COR-L47 (cell line): ENCODE data around the gene STOML2.
"Not testable (repeated sequence)": the region's sequence is repeated elsewhere in the genome, so short reads cannot be mapped to it uniquely, and the experiment has no call there.

Experiments
- DNase-seq: peaks from one replicate; lab custom pipeline; 2025; lab: John Stamatoyannopoulos, UW

Gene STOML2, protein sequence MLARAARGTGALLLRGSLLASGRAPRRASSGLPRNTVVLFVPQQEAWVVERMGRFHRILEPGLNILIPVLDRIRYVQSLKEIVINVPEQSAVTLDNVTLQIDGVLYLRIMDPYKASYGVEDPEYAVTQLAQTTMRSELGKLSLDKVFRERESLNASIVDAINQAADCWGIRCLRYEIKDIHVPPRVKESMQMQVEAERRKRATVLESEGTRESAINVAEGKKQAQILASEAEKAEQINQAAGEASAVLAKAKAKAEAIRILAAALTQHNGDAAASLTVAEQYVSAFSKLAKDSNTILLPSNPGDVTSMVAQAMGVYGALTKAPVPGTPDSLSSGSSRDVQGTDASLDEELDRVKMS

GRCh38 chr9:35102769-35103659, at the start of gene STOML2:
Gene STOML2, minus strand, starts transcription at chr9:35103131. Its CDS starts 37 bp downstream, at chr9:35103094.
- peak; percentile 97 for DNase-seq

DNA sequence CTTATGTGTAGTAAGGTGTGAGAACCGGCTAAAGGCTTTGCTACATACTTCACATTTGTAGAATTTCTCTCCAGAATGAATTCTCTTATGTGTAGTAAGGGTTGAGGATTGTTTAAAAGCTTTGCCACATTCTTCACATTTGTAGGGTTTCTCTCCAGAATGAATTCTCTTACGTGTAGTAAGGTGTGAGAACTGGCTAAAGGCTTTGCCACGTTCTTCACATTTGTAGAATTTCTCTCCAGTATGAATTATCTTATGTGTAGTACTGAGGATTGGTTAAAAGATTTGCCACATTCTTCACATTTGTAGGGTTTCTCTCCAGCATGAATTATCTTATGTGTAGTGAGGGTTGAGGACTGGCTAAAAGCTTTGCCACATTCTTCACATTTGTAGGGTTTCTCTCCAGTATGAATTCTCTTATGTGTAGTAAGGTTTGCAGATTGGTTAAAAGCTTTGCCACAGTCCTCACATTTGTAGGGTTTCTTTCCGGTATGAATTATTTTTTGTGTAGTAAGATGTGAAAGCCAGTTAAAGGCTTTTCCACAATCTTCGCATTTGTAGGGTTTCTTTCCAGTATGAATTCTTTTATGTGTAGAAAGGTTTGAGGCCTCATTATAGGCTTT, 45.1 kb upstream of the STOML2 start:
- DNase-seq: not testable (repeated sequence)

DNA sequence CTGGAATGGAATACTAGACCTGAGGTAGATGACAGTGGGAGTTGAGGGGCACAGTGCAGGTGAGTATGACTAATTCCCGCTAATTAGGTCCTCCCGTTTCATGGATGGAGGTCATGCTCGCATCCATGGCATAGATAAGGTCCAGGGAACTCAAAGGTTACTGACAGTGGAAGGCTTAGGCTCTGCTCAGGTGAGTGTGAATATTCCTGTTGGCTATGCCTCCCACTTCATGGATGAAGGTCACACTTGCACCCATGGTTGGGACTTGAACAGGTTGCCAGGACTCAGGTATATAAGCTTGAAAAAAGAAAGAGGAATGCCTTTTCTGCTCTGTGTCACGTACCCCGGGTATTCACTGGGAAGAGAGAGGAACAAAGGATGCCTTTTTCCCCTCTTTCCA, 39.1 kb upstream of the STOML2 start:
- no peak for DNase-seq

GRCh38 chr9:35140093-35140492, 37.2 kb upstream of the STOML2 start:
- no peak for DNase-seq

DNA sequence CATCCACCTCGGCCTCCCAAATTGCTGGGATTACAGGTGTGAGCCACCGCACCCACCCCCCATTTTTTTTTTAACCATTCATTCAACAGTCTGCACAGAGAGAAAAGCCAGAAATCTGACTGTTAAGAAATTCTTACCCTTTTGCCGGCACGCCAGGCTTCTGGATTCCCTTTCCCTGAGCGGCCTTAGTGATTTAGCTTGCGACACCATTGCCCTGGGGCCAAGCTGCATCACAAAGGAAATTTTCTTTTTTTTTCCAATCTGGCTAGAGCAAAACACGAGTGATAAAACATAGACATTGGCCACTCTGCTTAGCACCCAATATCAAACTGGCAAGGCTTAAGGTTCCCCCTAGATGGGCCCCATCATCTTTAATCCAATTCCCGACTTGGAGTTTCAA, 33.9 kb upstream of the STOML2 start:
- no peak for DNase-seq

DNA sequence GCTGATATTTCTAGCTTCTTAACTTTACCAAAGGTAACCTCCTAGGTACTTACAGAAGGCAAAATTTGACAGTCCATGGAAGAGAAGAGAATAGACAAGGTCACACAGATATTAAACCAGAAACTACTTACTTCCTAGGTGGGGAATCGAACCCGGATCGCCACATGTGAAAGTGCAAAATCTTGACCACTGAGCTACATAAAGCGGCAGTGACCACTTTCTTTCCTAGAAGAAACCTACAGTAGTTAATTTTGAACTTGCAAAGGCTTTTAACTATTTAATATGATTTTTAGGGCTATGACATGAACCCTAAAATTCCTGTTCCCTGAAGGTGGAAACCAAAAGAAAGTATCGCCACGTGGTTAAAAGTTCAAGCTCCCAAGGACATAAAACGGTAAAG, 33.1 kb upstream of the STOML2 start:
- DNase-seq: no peak

GRCh38 chr9:35134920-35135319, 32.0 kb upstream of the STOML2 start:
- DNase-seq: no peak

GRCh38 chr9:35116898-35117551, 14.1 kb upstream of the STOML2 start:
- DNase-seq: peak; percentile 85

- DNase-seq: no peak
Observed at GRCh38 chr9:35116539-35116897, 13.6 kb upstream of the STOML2 start.

DNA sequence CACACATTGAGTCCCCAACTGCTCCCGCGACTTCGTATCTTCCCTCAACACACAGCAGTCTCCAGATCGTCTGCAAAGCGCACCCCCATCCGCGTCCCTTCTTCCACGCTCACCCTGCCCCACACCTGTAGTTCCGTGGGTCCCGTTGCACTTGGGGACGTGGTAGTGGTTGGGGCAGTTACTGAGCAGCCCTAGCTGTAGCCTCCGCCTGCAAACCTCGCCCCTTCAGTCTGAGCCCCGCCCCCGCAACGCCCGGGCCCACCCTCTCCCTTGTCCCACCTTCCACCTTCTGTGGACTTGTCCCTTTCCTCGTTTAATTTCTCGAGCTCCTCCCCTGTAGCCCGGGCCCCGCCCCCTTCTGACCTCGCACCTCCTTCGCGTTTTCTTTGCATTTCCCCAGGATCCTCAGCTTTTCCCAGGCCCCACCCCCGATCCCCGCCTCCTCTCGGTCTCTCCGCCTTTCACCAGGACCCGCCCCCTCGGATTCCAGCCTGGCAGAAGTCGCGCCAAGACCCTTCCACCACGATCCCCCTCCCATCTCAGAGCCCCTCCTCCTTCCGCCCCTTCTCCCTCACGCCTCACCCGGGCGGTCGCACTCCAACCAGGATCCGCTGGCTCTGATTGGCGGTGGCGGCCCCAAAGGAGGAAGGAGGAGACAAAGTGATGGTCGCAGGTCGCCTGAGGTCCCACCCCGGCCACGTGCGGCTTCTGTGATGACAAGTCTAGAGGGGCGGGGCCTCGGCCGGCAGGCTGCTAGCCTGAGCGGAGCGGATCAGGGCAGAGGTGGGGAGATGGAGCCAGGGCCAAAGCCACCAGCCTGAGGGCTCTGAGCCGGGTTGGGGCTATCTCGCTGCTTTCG, 13.0 kb upstream of the STOML2 start, which contains the start of gene ATOSB:
ATOSB (minus strand) TSS at position 183 of the 859 bp plus-strand sequence. CDS start 7,588 bp downstream, outside the sequence.
- peak; percentile 91 for DNase-seq

- no peak for DNase-seq
Observed at GRCh38 chr9:35114840-35115628, 12.1 kb upstream of the STOML2 start.

GRCh38 chr9:35114113-35114839, 11.3 kb upstream of the STOML2 start:
- DNase-seq: peak; percentile 94

- no peak for DNase-seq
Observed at GRCh38 chr9:35112257-35113020, 9.5 kb upstream of the STOML2 start.

DNA sequence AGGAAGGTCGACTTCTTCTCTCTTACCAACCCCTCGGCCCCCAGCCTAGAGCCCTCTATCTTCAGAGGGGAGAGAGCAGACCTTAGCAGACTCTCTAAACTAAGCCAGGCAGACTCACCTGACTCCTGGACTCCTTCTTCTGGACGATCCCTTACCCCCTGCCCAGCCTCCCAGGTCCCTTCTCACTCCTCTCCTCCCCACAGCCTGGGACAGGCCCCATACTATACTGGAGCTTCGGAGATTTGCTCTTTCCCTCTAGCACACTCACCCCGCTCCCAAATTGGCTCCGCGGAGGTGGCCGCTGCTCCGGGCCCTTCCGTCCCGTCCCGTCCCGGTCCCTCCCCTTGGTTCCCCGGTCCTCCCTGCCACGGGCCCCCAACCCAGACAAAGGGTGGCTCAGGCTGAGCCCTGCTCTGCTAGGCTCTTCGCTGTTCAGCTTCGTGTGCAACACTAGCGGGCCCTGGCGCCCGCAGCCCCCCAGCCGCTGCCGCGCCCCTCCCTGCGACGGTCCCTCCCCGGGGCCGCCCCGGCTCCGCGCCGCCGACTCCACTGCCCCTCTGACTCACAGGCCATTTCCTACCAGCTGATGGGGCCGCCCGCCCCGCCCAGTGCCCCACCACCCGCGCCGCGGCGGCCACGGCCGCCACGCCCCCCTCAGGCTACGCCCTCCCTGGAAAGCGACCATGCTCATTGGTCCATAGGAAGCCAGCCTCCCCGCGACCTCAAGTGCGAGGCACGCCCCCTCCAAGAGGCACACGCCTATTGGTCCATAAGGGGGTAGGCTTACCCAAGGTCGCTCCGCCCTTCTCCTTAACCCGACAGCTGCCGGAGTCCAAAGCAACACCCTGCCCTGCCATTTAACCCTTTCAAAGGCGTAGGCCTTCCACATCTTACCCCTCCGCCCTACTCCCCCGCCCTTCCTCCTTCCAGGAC, 8.3 kb upstream of the STOML2 start:
- DNase-seq: peak; percentile 98

DNA sequence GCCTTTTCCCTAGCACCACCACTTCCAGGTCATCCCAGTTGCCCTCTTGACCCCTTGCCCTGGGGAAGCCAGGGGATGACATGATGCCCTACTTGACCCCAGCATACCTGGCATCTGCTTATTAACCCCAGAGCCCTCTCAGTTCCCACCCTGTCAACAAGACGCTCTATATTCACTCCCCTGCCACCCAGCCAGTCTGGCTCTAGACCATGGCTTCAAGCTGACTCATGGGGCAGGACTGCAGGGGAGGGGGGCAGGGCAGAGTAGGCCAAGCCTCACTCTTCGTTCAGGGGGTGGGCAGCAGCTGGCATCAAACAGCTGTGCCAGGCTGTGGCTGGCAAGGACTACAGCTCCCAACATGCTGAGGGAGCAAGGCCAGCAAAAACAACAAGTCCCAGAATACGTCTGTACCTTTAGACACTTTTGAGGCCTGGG, 7.4 kb upstream of the STOML2 start:
- no peak for DNase-seq

- no peak for DNase-seq
Observed at GRCh38 chr9:35108946-35109575, 6.1 kb upstream of the STOML2 start.

DNA sequence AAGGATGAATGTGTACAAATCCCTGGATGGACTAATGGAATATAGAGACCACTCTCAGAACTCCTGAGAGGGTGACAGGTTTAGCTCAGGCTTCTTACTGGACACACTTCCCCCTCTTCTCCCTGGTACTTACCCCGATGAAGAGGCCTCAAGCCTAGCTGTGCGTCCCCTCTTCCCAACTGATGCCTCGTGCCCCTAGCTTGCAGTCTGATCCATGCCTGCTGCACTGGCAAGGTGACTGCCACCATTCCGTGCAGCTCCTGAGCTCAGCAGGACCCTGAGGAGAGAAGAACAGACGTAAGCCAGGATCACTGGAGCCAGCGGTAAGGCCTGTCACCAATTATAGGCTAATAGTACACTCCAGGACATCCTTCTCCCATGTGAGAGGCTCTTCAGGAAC, 5.5 kb upstream of the STOML2 start:
- DNase-seq: no peak
